HG02840 (cell line): ENCODE measurements around the gene FAM219A.
"Not testable (repeated sequence)": the region's sequence is repeated elsewhere in the genome, so short reads cannot be mapped to it uniquely, and the experiment has no call there.

ENCODE experiments used
- ATAC-seq: cut with Tn5 transposase; IDR thresholded peaks from one replicate; pipeline ENCODE4 v1.9.1; 2021; ENCODE audit warnings: mild to moderate bottlenecking, moderate library complexity, moderate number of reproducible peaks; ENCODE audit not compliant: unreplicated experiment, low FRiP score

Gene FAM219A

GRCh38 chr9:34363619-34364351 is 94.6 kb downstream of the FAM219A start:
- no peak for ATAC-seq

- ATAC-seq: no peak
Measured at GRCh38 chr9:34362614-34363214, 95.7 kb downstream of the FAM219A start.

- not testable (repeated sequence) for ATAC-seq
Measured at GRCh38 chr9:34352957-34353356, 105.4 kb downstream of the FAM219A start.

GRCh38 chr9:34352122-34352652 is 106.2 kb downstream of the FAM219A start:
- ATAC-seq: not testable (repeated sequence)

GRCh38 chr9:34349324-34349723 is 109.0 kb downstream of the FAM219A start:
- no peak for ATAC-seq
